Ovary (tissue), 9 donors: ENCODE data around the gene ANKRD53. TPM values are rescaled to one million over a fixed set of nuclear protein-coding genes. Genes with fewer than 3 reads are reported as not detected.

Source experiments
- DNase-seq, 5 donors: peaks; one replicate each; pipeline ENCODE4 v3.0.0-alpha.2; 2019 to 2020
- H3K27ac ChIP-seq, 2 donors: fragments of 200-600 bp; one replicate each; pipeline versions ENCODE4 v1.5.1 to v1.8.0; 2019 to 2022
- H3K27me3 ChIP-seq: fragments of 200-600 bp; one replicate; pipeline ENCODE4 v1.8.0; 2022
- H3K36me3 ChIP-seq: fragments of 200-600 bp; sonication (generic); one replicate; pipeline ENCODE4 v1.5.1; 2019
- H3K4me1 ChIP-seq: one replicate; pipeline ENCODE4 v1.8.1; 2013; ENCODE audit warnings: mild to moderate bottlenecking, moderate library complexity; ENCODE audit not compliant: insufficient read depth
- H3K4me3 ChIP-seq: fragments of 200-600 bp; sonication (generic); one replicate; pipeline ENCODE4 v1.5.1; 2017
- H3K9me3 ChIP-seq, 2 donors: fragments of 200-600 bp in 1 of 2; sonication (generic) in 1 of 2; one replicate each; pipeline versions ENCODE4 v1.5.1 to v1.8.1; 2013 to 2019; ENCODE audit warnings: mild to moderate bottlenecking in 1 of 2, moderate library complexity in 1 of 2
- CTCF ChIP-seq, 3 donors: fragments of 450-650 bp in 2 of 3; fragments of 200-600 bp in 1 of 3; IDR thresholded peaks; one replicate each; pipeline versions ENCODE4 v1.5.1 to v1.8.0; 2016 to 2022; ENCODE audit warnings: antibody characterized with exemption in 3 of 3, mild to moderate bottlenecking in 1 of 3
- EP300 ChIP-seq: sonication (generic); formaldehyde crosslinking; IDR thresholded peaks from one replicate; pipeline ENCODE4 v1.6.1; 2017; ENCODE audit warnings: antibody characterized with exemption
- POLR2A ChIP-seq: fragments of 450-650 bp; IDR thresholded peaks from one replicate; pipeline ENCODE4 v1.6.1; 2017; ENCODE audit warnings: antibody characterized with exemption, mild to moderate bottlenecking, moderate library complexity
- WGBS, 3 donors: extraction: QIAGEN DNeasy Blood & Tissue Kit in 1 of 3; methylation state at CpG; one replicate each; pipeline versions ENCODE4 v1.1.5 to v1.1.7; 2013 to 2017; 5-methylcytosine and 5-hydroxymethylcytosine counted together
- intact Hi-C, 4 donors: fragments of 100-400 bp; cut with DNase I; formaldehyde crosslinking; loops; one replicate each; pipeline versions ENCODE4 v1.11.0 to v1.15.1; 2022 to 2023
- polyA plus RNA-seq, 2 donors: library from polyadenylated mRNA; stranded (reverse); fragments of 200-250 nt in 1 of 2; fragments of 350-450 nt in 1 of 2; fragmentation: Illumina TruSeq in 1 of 2; extraction: RNeasy Lipid Tissue Mini Kit (QIAGEN cat#74804) in 1 of 2; gene quantifications; one replicate each; pipeline ENCODE4 v1.2.3, GENCODE V29; 2013 to 2014
- total RNA-seq, 7 donors: library from RNA; depleted of rRNA in 2 of 7; stranded (reverse); fragments of >200 nt in 2 of 7; fragmentation: NEBNext Ultra II Directional in 3 of 7; extraction: Animal tissue kit (Norgen Biotek cat#: 25700) in 3 of 7; gene quantifications; one replicate each; pipeline versions ENCODE4 v1.1.0 to v1.2.4, GENCODE V29; 2016 to 2023
- donor health status: DM: no; HTN: no; CAD: no; lungs with moderate emphysema.
- donor health status: DM: no; HTN: no; CAD: no.
- donor health status: Bipolar disorder and iron deficiency.
- donor health status: DM: yes; HTN: yes; CAD: no.
- donor health status: DM: no; HTN: no; CAD: no.
- donor health status: DM: yes; HTN: yes; CAD: no.

The ANKRD53 gene
- total and polyA plus RNA-seq, 9 donors = 2.0 to 8.3 (median 3.9) TPM

- no peaks in the 10 kb centered on the region for H3K9me3 ChIP-seq
- H3K4me1 ChIP-seq = no peaks in the 10 kb centered on the region
- H3K4me3 ChIP-seq = no peak overlapping the region
- DNase-seq = no peak
- H3K27ac ChIP-seq = no peak overlapping the region
- no peak for TF ChIP-seq POLR2A
- TF ChIP-seq CTCF (IDR thresholded peaks at IDR 0.05) = no peak
- no peak for TF ChIP-seq EP300
- intact Hi-C loops = no loop called here
- no peaks in the 10 kb centered on the region for H3K36me3 ChIP-seq
- WGBS, 3 donors = 57 to 65% (median 63%) methylated on average over 4 of the region's 4 CpGs
- H3K27me3 ChIP-seq = no peaks in the 10 kb centered on the region
Measured at GRCh38 chr2:70967189-70967588, 11.2 kb upstream of the ANKRD53 start.

- no peak overlapping the region for H3K4me3 ChIP-seq
Measured at GRCh38 chr2:70974592-70974991, 3.8 kb upstream of the ANKRD53 start.

GRCh38 chr2:70975237-70975636, 3.2 kb upstream of the ANKRD53 start:
- DNase-seq = no peak
- no peak for TF ChIP-seq EP300
- TF ChIP-seq POLR2A = no peak
- TF ChIP-seq CTCF (IDR thresholded peaks at IDR 0.05) = no peak
- Histone ChIP-seq H3K4me1 (peaks cover 1% of the 10 kb centered on the region), H3K27ac (no peak overlapping the region), H3K36me3 (no peaks in the 10 kb centered on the region), H3K4me3 (no peak overlapping the region), H3K9me3 (no peaks in the 10 kb centered on the region), H3K27me3 (no peaks in the 10 kb centered on the region)
- WGBS, 3 donors = 83 to 91% (median 85%) methylated on average over 2 of the region's 2 CpGs
- intact Hi-C loops = no loop called here

More at GRCh38 chr2:70974592-70974991, 3.8 kb upstream of the ANKRD53 start:
- 93 to 98% (median 98%) methylated on average over 3 of the region's 3 CpGs for WGBS, 3 donors
- TF ChIP-seq POLR2A = no peak
- TF ChIP-seq CTCF (IDR thresholded peaks at IDR 0.05) = no peak
- no peak for TF ChIP-seq EP300
- no peaks in the 10 kb centered on the region for H3K27me3 ChIP-seq
- no peak overlapping the region for H3K27ac ChIP-seq
- H3K4me1 ChIP-seq = peaks cover 1% of the 10 kb centered on the region
- DNase-seq = no peak
- no peaks in the 10 kb centered on the region for H3K36me3 ChIP-seq
- no peaks in the 10 kb centered on the region for H3K9me3 ChIP-seq
- intact Hi-C loops = no loop called here

- intact Hi-C loops = no loop called here
- DNase-seq = peak in 3 of 5 donors; percentile 49 to 84 (median 52)
- WGBS, 3 donors = 6 to 20% (median 17%) methylated on average over 14 of the region's 14 CpGs
- Histone ChIP-seq H3K36me3 (no peaks in the 10 kb centered on the region), H3K9me3 (no peaks in the 10 kb centered on the region), H3K27me3 (no peaks in the 10 kb centered on the region), H3K27ac (peak overlapping the region in 1 of 2 donors; percentile 97), H3K4me3 (peak overlapping the region; percentile 50), H3K4me1 (peaks cover 1% of the 10 kb centered on the region)
- TF ChIP-seq POLR2A = no peak
- no peak for TF ChIP-seq CTCF (IDR thresholded peaks at IDR 0.05)
- TF ChIP-seq EP300 = peak; percentile 62
Measured at GRCh38 chr2:70977605-70978205, 725 bp upstream of the ANKRD53 start.
